Stimulated activated CD8-positive, alpha-beta memory T cell treated with anti-CD3 and anti-CD28 coated beads, Interleukin-15, amount 100 ng/mL, for 48 hours (primary cell): ENCODE measurements around the gene FAM98C.

ENCODE experiments used
- DNase-seq, 2 donors: peaks; one replicate each; pipeline ENCODE4 v3.0.0-alpha.2; 2020; ENCODE audit warnings: low read depth in 2 of 2

FAM98C gene

GRCh38 chr19:38457202-38457601 is 54.3 kb downstream of the FAM98C start:
- no peak for DNase-seq

GRCh38 chr19:38457690-38458405 is 55.0 kb downstream of the FAM98C start:
- DNase-seq: no peak
